Measurements from ENCODE around the gene TMEM270. TPM values are rescaled to one million over a fixed set of nuclear protein-coding genes. Genes with fewer than 3 reads are reported as not detected.

Gene TMEM270
- total RNA-seq, 1 experiment from 2014 or later = not detected

DNA sequence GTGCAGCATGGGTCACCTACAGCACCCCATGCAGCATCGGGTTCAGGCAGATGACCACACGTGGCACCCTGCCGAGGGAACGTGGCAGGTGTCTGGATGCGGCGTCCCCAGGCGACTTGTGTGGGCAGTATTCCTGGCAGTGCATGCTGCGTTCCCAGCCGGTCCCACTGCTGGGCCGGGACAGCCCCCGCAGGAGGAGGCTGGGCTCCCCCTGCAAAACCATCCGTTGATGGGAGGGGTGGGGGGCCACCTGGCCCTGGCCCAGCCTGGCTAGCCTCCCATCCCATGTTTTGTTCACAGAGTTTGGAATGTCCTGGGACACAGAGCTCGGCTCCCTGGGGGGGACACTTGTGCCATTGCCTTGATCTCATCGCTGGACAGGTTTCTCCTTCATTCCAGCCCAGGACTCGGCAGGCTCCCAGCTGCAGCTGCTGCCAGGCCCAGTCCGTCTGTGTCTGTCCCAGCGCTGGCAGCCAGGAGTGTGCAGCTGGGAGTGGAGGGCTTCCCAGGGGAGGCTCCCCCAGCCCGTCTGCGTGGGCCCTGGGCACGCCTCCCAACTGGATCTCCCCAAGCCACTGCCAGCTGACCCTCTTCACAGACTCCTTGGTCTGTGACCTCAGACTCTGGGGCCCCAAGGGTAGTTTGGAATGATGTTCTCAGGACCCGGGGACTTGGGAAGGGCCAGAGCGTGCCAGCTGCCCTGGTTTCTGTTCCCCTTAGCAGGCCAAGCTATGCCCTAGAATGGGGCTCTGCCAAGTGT, 32.6 kb downstream of the TMEM270 start:
- Mint-ChIP-seq H3K4me1 (ENCODE audit: insufficient read depth, unreplicated experiment) (peaks cover 21% of the 10 kb centered on the region), H3K36me3 (ENCODE audit: insufficient read depth, unreplicated experiment) (no peaks in the 10 kb centered on the region), H3K4me3 (ENCODE audit: unreplicated experiment) (no peak overlapping the region), H3K27me3 (ENCODE audit: insufficient read depth, unreplicated experiment) (no peaks in the 10 kb centered on the region), H3K27ac (ENCODE audit: low read depth, unreplicated experiment) (no peak overlapping the region), H3K9me3 (ENCODE audit: unreplicated experiment) (no peaks in the 10 kb centered on the region)
- ChIA-PET POLR2A (interaction anchor here (0.6 kb wide), 1 partner anchor 13 kb away, joined by 3 read pairs; no protein-coding TSS in a partner anchor), CTCF (no interaction called here)
- intact Hi-C loops (cut with micrococcal nuclease) = no loop called here
- BruUV-seq (replicated peaks) = no TSS peak
- TF ChIP-seq, protein P1, sequence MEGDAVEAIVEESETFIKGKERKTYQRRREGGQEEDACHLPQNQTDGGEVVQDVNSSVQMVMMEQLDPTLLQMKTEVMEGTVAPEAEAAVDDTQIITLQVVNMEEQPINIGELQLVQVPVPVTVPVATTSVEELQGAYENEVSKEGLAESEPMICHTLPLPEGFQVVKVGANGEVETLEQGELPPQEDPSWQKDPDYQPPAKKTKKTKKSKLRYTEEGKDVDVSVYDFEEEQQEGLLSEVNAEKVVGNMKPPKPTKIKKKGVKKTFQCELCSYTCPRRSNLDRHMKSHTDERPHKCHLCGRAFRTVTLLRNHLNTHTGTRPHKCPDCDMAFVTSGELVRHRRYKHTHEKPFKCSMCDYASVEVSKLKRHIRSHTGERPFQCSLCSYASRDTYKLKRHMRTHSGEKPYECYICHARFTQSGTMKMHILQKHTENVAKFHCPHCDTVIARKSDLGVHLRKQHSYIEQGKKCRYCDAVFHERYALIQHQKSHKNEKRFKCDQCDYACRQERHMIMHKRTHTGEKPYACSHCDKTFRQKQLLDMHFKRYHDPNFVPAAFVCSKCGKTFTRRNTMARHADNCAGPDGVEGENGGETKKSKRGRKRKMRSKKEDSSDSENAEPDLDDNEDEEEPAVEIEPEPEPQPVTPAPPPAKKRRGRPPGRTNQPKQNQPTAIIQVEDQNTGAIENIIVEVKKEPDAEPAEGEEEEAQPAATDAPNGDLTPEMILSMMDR (IDR thresholded peaks at IDR 0.05; ENCODE audit: unreplicated experiment) = no peak
- DNase-seq (ENCODE audit: unreplicated experiment) = no peak

DNA sequence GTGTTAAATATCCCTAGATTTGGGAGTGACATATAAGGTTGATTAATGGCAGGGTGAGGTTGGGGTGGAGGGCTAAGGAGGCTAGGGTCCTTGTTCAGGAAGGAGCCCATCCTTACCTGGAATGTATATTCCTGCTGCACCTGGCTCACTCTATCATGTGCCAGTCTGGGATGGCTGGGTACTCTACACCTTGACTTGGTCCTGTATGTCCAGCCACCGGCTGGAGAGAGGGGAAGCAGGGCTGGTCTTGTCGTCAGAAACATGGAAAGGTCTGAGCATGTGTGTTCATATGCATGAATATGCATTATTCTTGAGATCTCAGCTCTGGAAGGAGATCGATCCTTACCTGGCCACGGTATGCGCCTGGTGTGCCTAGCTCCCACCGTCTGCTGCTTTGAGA, 33.2 kb downstream of the TMEM270 start:
- no peak for DNase-seq (ENCODE audit: unreplicated experiment)
- CTCF ChIA-PET = no interaction called here
- TF ChIP-seq, protein P1 (IDR thresholded peaks at IDR 0.05; ENCODE audit: unreplicated experiment) = no peak
- Mint-ChIP-seq H3K27ac (ENCODE audit: low read depth, unreplicated experiment) (no peak overlapping the region), H3K36me3 (ENCODE audit: insufficient read depth, unreplicated experiment) (no peaks in the 10 kb centered on the region), H3K4me1 (ENCODE audit: insufficient read depth, unreplicated experiment) (peaks cover 21% of the 10 kb centered on the region), H3K4me3 (ENCODE audit: unreplicated experiment) (no peak overlapping the region), H3K9me3 (ENCODE audit: unreplicated experiment) (no peaks in the 10 kb centered on the region), H3K27me3 (ENCODE audit: insufficient read depth, unreplicated experiment) (no peaks in the 10 kb centered on the region)
- intact Hi-C loops (cut with micrococcal nuclease) = no loop called here
- BruUV-seq (replicated peaks) = no TSS peak
- POLR2A ChIA-PET = no interaction called here

DNA sequence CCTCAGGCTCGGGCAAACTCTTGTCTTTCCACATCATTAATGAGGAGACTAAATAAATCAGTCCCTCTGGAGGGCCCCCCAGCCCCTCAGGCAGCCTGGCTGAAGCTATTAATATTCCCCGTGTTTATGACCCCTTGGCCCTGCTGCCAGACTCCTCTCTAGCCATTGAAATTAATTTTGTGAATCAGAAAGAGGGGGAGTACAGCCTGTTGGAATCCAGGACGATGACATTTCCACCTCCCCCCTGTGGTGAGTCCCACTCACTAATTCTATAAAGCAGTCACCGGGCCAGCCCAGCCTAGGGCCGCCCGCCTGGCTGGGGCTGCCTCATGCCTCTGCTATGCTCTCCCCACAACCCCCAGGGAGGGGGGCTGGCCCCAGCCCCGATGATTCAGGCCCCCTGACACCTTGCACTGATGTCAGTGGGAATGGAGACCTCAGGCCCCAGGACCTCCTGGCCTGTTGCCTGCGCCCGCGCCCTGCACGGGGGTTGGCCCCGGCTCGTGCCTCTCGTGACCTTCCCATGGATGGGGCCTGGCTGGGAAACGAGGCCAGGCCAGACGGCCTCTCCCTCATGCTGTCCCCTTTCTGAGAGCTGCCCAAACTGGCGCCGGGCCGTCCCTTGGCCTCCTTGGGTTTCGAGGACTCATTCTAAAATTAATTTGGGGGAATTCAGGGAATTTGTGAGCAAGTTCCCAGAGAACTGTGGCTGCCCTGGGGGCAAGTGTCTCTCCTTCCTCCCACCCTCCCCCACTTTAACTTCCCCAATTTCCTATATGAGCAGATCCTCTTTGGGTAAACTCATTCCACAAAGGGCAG, 34.0 kb downstream of the TMEM270 start:
- Mint-ChIP-seq H3K36me3 (ENCODE audit: insufficient read depth, unreplicated experiment) (peaks cover 3% of the 10 kb centered on the region), H3K9me3 (ENCODE audit: unreplicated experiment) (no peaks in the 10 kb centered on the region), H3K27me3 (ENCODE audit: insufficient read depth, unreplicated experiment) (no peaks in the 10 kb centered on the region), H3K4me1 (ENCODE audit: insufficient read depth, unreplicated experiment) (peaks cover 26% of the 10 kb centered on the region), H3K4me3 (ENCODE audit: unreplicated experiment) (no peak overlapping the region), H3K27ac (ENCODE audit: low read depth, unreplicated experiment) (no peak overlapping the region)
- DNase-seq (ENCODE audit: unreplicated experiment) = peak; percentile 70
- POLR2A ChIA-PET = no interaction called here
- CTCF ChIA-PET = interaction anchor here (0.5 to 1.6 kb wide), 2 partner anchors 19 to 39 kb away, joined by 3 read pairs; no protein-coding TSS in a partner anchor
- intact Hi-C loops (cut with micrococcal nuclease) = no loop called here
- TF ChIP-seq, protein P1 (IDR thresholded peaks at IDR 0.05; ENCODE audit: unreplicated experiment) = no peak
- no TSS peak for BruUV-seq (replicated peaks)

DNA sequence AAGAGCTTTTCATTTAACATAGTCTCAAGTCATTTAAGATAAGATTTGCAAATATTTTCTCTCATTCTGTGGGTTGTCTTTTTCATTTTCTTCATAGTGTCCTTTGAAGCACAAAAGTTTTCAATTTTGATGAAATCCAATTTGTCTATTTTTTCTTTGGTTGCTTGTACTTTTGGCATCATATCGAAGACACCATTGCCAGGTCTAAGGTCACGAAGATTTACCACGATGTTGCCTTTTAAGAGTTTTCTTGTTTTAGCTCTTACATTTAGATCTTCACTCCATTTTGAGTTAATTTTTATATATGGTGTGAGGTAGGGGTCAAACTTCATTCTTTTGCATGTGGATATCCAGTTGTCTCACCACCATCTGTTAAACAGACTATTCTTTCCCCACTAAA, 34.7 kb downstream of the TMEM270 start:
- no peaks in the 10 kb centered on the region for H3K27me3 Mint-ChIP-seq (ENCODE audit: insufficient read depth, unreplicated experiment)
- BruUV-seq (replicated peaks) = no TSS peak
- intact Hi-C loops (cut with micrococcal nuclease) = no loop called here
- CTCF ChIA-PET = interaction anchor here (0.5 to 1.6 kb wide), 3 partner anchors 20 to 131 kb away, joined by 3 to 5 read pairs (median 3); no protein-coding TSS in a partner anchor
- no peak overlapping the region for H3K27ac Mint-ChIP-seq (ENCODE audit: low read depth, unreplicated experiment)
- H3K36me3 Mint-ChIP-seq (ENCODE audit: insufficient read depth, unreplicated experiment) = peaks cover 6% of the 10 kb centered on the region
- POLR2A ChIA-PET = interaction anchor here (0.7 kb wide), 1 partner anchor 142 kb away, joined by 3 read pairs; no protein-coding TSS in a partner anchor
- peaks cover 28% of the 10 kb centered on the region for H3K4me1 Mint-ChIP-seq (ENCODE audit: insufficient read depth, unreplicated experiment)
- DNase-seq (ENCODE audit: unreplicated experiment) = no peak
- H3K9me3 Mint-ChIP-seq (ENCODE audit: unreplicated experiment) = no peaks in the 10 kb centered on the region
- TF ChIP-seq, protein P1 (IDR thresholded peaks at IDR 0.05; ENCODE audit: unreplicated experiment) = no peak
- no peak overlapping the region for H3K4me3 Mint-ChIP-seq (ENCODE audit: unreplicated experiment)
